HEK293 (cell line): ENCODE data around the gene CATSPERD.

Experiments
- CTCF ChIA-PET: fragments of 350-600 bp; formaldehyde crosslinking; extraction: SDS; loops from one replicate; lab custom pipeline; 2021; ENCODE audit warnings: antibody characterized with exemption; lab: Yijun Ruan, JAX
- POLR2A ChIA-PET: fragments of 300-600 bp; formaldehyde crosslinking; extraction: SDS; loops from one replicate; lab custom pipeline; 2020; ENCODE audit warnings: antibody characterized with exemption, inconsistent platforms; lab: Yijun Ruan, JAX
- H3K27ac ChIP-seq: fragments of 200-500 bp; sonication (Bioruptor generic); 2 replicates; pipeline ENCODE4 v1.5.1; 2014; ENCODE audit warnings: low read depth, low read length, control low read depth, inconsistent platforms; ENCODE audit errors: extremely low read depth
- H3K36me3 ChIP-seq, 2 experiments: fragments of 200-500 bp in 1 of 2; sonication (Bioruptor generic) in 1 of 2; 1 replicate in 1 of 2; 2 replicates in 1 of 2; pipeline ENCODE4 v1.5.1; 2014 to 2017; ENCODE audit warnings: inconsistent platforms in 2 of 2, low read length in 2 of 2; ENCODE audit not compliant: control insufficient read depth in 2 of 2, insufficient read depth in 1 of 2
- H3K4me1 ChIP-seq: fragments of 200-500 bp; sonication (Bioruptor generic); 2 replicates; pipeline ENCODE4 v1.5.1; 2014; ENCODE audit warnings: mild to moderate bottlenecking, low read length, inconsistent platforms; ENCODE audit not compliant: control insufficient read depth, insufficient read depth
- H3K4me3 ChIP-seq: 2 replicates; pipeline ENCODE4 v1.5.1; 2011; ENCODE audit warnings: low read depth, mild to moderate bottlenecking, control low read depth, low read length, moderate library complexity
- H3K9me3 ChIP-seq: fragments of 200-500 bp; sonication (Bioruptor generic); 2 replicates; pipeline ENCODE4 v1.5.1; 2014; ENCODE audit warnings: low read depth, low read length, inconsistent platforms; ENCODE audit not compliant: control insufficient read depth, insufficient read depth
- CTCF ChIP-seq: fragments of 450-650 bp; formaldehyde crosslinking; IDR thresholded peaks from 2 replicates; pipeline ENCODE4 v1.5.1; 2016; ENCODE audit warnings: missing biosample characterization, missing genetic modification characterization
- EGR2 ChIP-seq: fragments of 450-650 bp; formaldehyde crosslinking; IDR thresholded peaks from 2 replicates; pipeline ENCODE4 v1.5.1; 2016; ENCODE audit warnings: low read depth, missing biosample characterization, missing genetic modification characterization
- GLIS1 ChIP-seq: fragments of 450-650 bp; formaldehyde crosslinking; IDR thresholded peaks from 2 replicates; pipeline ENCODE4 v1.5.1; 2016; ENCODE audit warnings: missing biosample characterization, missing genetic modification characterization
- GLIS2 ChIP-seq: fragments of 450-650 bp; formaldehyde crosslinking; IDR thresholded peaks from 2 replicates; pipeline ENCODE4 v1.5.1; 2016; ENCODE audit warnings: missing biosample characterization, missing genetic modification characterization
- MEIS1 ChIP-seq: sonication (generic); formaldehyde crosslinking; IDR thresholded peaks from 2 replicates; pipeline ENCODE4 v1.8.1; 2022; ENCODE audit warnings: missing genetic modification reagents, mild to moderate bottlenecking, borderline replicate concordance
- PBX3 ChIP-seq: sonication (generic); formaldehyde crosslinking; IDR thresholded peaks from 2 replicates; pipeline ENCODE4 v1.8.1; 2022; ENCODE audit warnings: mild to moderate bottlenecking, moderate library complexity, missing genetic modification reagents
- TCF7L2 ChIP-seq: IDR thresholded peaks from 2 replicates; pipeline ENCODE4 v1.6.1; 2011; ENCODE audit warnings: low read depth, mild to moderate bottlenecking, inconsistent platforms, low read length, moderate library complexity, borderline replicate concordance
- ZBTB17 ChIP-seq: fragments of 450-650 bp; formaldehyde crosslinking; IDR thresholded peaks from 2 replicates; pipeline ENCODE4 v1.5.1; 2016; ENCODE audit warnings: missing biosample characterization, missing genetic modification characterization
- ZFHX2 ChIP-seq: fragments of 450-650 bp; formaldehyde crosslinking; conservative IDR thresholded peaks from 2 replicates; pipeline ENCODE4 v1.5.1; 2016; ENCODE audit warnings: missing biosample characterization, missing genetic modification characterization
- ZFP69B ChIP-seq: fragments of 450-650 bp; formaldehyde crosslinking; IDR thresholded peaks from 2 replicates; pipeline ENCODE4 v1.5.1; 2016; ENCODE audit warnings: missing biosample characterization, missing genetic modification characterization
- ZNF16 ChIP-seq: fragments of 450-650 bp; formaldehyde crosslinking; IDR thresholded peaks from 2 replicates; pipeline ENCODE4 v1.5.1; 2016; ENCODE audit warnings: low read depth, missing biosample characterization, missing genetic modification characterization
- ZNF174 ChIP-seq: fragments of 450-650 bp; formaldehyde crosslinking; IDR thresholded peaks from 2 replicates; pipeline ENCODE4 v1.5.0; 2017; ENCODE audit warnings: missing biosample characterization, mild to moderate bottlenecking, missing genetic modification characterization
- ZNF239 ChIP-seq: fragments of 450-650 bp; formaldehyde crosslinking; IDR thresholded peaks from 2 replicates; pipeline ENCODE4 v1.5.1; 2016; ENCODE audit warnings: missing biosample characterization, missing genetic modification characterization
- ZNF37A ChIP-seq: fragments of 450-650 bp; IDR thresholded peaks from 2 replicates; pipeline ENCODE4 v1.5.1; 2018; ENCODE audit warnings: missing biosample characterization, missing genetic modification characterization
- ZNF394 ChIP-seq: fragments of 450-650 bp; formaldehyde crosslinking; IDR thresholded peaks from 2 replicates; pipeline ENCODE4 v1.5.1; 2016; ENCODE audit warnings: missing biosample characterization, missing genetic modification characterization, mild to moderate bottlenecking, moderate library complexity, borderline replicate concordance
- ZNF404 ChIP-seq: fragments of 450-650 bp; formaldehyde crosslinking; IDR thresholded peaks from 2 replicates; pipeline ENCODE4 v1.5.1; 2017; ENCODE audit warnings: missing biosample characterization, missing genetic modification characterization
- ZNF513 ChIP-seq: fragments of 450-650 bp; IDR thresholded peaks from 2 replicates; pipeline ENCODE4 v1.5.1; 2018; ENCODE audit warnings: missing biosample characterization, missing genetic modification characterization
- ZNF549 ChIP-seq: fragments of 450-650 bp; IDR thresholded peaks from 2 replicates; pipeline ENCODE4 v1.5.1; 2018; ENCODE audit warnings: missing biosample characterization, missing genetic modification characterization, mild to moderate bottlenecking, inconsistent platforms, moderate library complexity
- ZNF580 ChIP-seq: fragments of 450-650 bp; formaldehyde crosslinking; IDR thresholded peaks from 2 replicates; pipeline ENCODE4 v1.5.1; 2016; ENCODE audit warnings: missing biosample characterization, missing genetic modification characterization
- ZNF585B ChIP-seq: fragments of 450-650 bp; formaldehyde crosslinking; IDR thresholded peaks from 2 replicates; pipeline ENCODE4 v1.5.1; 2016; ENCODE audit warnings: missing biosample characterization, missing genetic modification characterization
- ZNF629 ChIP-seq: fragments of 450-650 bp; formaldehyde crosslinking; IDR thresholded peaks from 2 replicates; pipeline ENCODE4 v1.5.1; 2017; ENCODE audit warnings: missing biosample characterization, missing genetic modification characterization
- ZNF677 ChIP-seq: fragments of 450-650 bp; IDR thresholded peaks from 2 replicates; pipeline ENCODE4 v1.5.0; 2018; ENCODE audit warnings: missing biosample characterization, mild to moderate bottlenecking, missing genetic modification characterization, moderate library complexity
- ZNF747 ChIP-seq: fragments of 450-650 bp; formaldehyde crosslinking; IDR thresholded peaks from 2 replicates; pipeline ENCODE4 v1.5.1; 2016; ENCODE audit warnings: missing biosample characterization, missing genetic modification characterization
- ZSCAN23 ChIP-seq: fragments of 450-650 bp; formaldehyde crosslinking; IDR thresholded peaks from 2 replicates; pipeline ENCODE4 v1.5.1; 2016; ENCODE audit warnings: missing biosample characterization, missing genetic modification characterization

CATSPERD gene

GRCh38 chr19:5784581-5785147 lies 64.2 kb downstream of the CATSPERD start, which contains the start of gene PRR22:
Gene PRR22 (minus strand): TSS chr19:5784746. CDS start chr19:5784660, 86 bp downstream.
- Histone ChIP-seq H3K36me3 (peaks cover 11 to 62% of the 10 kb centered on the region in 2 experiments; a peak in 2 of 3 replicates), H3K9me3 (no peaks in the 10 kb centered on the region), H3K27ac (no peak within 1 kb of the TSS)
- ChIA-PET POLR2A (no interaction called here), CTCF (no interaction called here)
- TF ChIP-seq GLIS2 (tag by site-specific recombination) (0 out of 2 replicates have a peak, but pooled peaks have one; percentile 14), GLIS1 (no peak)
- TF ChIP-seq, all 188 proteins: peak for 1
- no peaks in the 10 kb centered on the region for H3K4me1 ChIP-seq
- no peak within 1 kb of the TSS for H3K4me3 ChIP-seq

GRCh38 chr19:5785423-5785822 lies 65.0 kb downstream of the CATSPERD start:
- Histone ChIP-seq H3K4me3 (no peak overlapping the region), H3K36me3 (peaks cover 11 to 67% of the 10 kb centered on the region in 2 experiments; a peak in 2 of 3 replicates), H3K27ac (no peak overlapping the region), H3K4me1 (no peaks in the 10 kb centered on the region), H3K9me3 (no peaks in the 10 kb centered on the region)
- POLR2A ChIA-PET, result no interaction called here
- CTCF ChIA-PET, result no interaction called here
- peak; percentile 36; the same call in 1 of the 2 replicates for TF ChIP-seq ZFHX2
- TF ChIP-seq EGR2 (tag by site-specific recombination), result 0 out of 2 replicates have a peak, but pooled peaks have one; percentile 35
- TF ChIP-seq ZNF513 (tag by site-specific recombination), result no peak
- TF ChIP-seq MEIS1 (CRISPR knock-in tag), result no peak
- no peak for TF ChIP-seq CTCF
- TF ChIP-seq, all 188 proteins: peak for 2

GRCh38 chr19:5786593-5787408 lies 66.4 kb downstream of the CATSPERD start:
- Histone ChIP-seq H3K4me3 (no peak overlapping the region), H3K27ac (no peak overlapping the region), H3K36me3 (peaks cover 11 to 67% of the 10 kb centered on the region in 2 experiments; a peak in 2 of 3 replicates), H3K4me1 (no peaks in the 10 kb centered on the region), H3K9me3 (no peaks in the 10 kb centered on the region)
- ChIA-PET POLR2A (no interaction called here), CTCF (no interaction called here)
- TF ChIP-seq ZNF16, result no peak
- TF ChIP-seq ZBTB17, result no peak
- no peak for TF ChIP-seq ZNF174
- TF ChIP-seq ZNF629 (tag by site-specific recombination), result no peak
- no peak for TF ChIP-seq ZNF404 (tag by site-specific recombination)
- no peak for TF ChIP-seq ZNF747 (tag by site-specific recombination)
- TF ChIP-seq PBX3, result no peak
- TF ChIP-seq ZNF549 (tag by site-specific recombination), result no peak
- TF ChIP-seq ZNF37A (tag by site-specific recombination), result no peak
- no peak for TF ChIP-seq ZNF677 (tag by site-specific recombination)
- TF ChIP-seq ZSCAN23 (tag by site-specific recombination), result no peak
- no peak for TF ChIP-seq ZNF239 (tag by site-specific recombination)
- no peak for TF ChIP-seq ZNF580
- no peak for TF ChIP-seq ZNF585B (tag by site-specific recombination)
- no peak for TF ChIP-seq TCF7L2
- no peak for TF ChIP-seq ZNF394 (tag by site-specific recombination)
- TF ChIP-seq ZFP69B (tag by site-specific recombination), result no peak
